ENCODE measurements around the gene RHBDF1.

GRCh38 chr16:96935-97381 is 24.5 kb upstream of the RHBDF1 start:
- TF ChIP-seq CTCF (conservative IDR thresholded peaks at IDR 0.05; ENCODE audit: low read depth, low read length): peak; percentile 100
- TF ChIP-seq EZH2 (IDR thresholded peaks at IDR 0.05; ENCODE audit: borderline replicate concordance, low read depth, low read length, poor library complexity, severe bottlenecking): no peak
